Esophagus squamous epithelium (tissue), 4 donors: Measurements from ENCODE around the gene RANBP2.

ENCODE experiments used
- POLR2A ChIP-seq, 4 donors: fragments of 450-650 bp; IDR thresholded peaks; one replicate each; pipeline ENCODE4 v1.6.1; 2017; ENCODE audit warnings: antibody characterized with exemption in 4 of 4, mild to moderate bottlenecking in 4 of 4, moderate library complexity in 3 of 4
- TF ChIP-seq, protein P1 (sequence below), 6 experiments: fragments of 450-650 bp in 4 of 6; fragments of 200-600 bp in 2 of 6; sonication (generic) in 2 of 6; IDR thresholded peaks; one replicate each; pipeline ENCODE4 v1.5.1; 2016 to 2019; ENCODE audit warnings: antibody characterized with exemption in 6 of 6, mild to moderate bottlenecking in 4 of 6, moderate library complexity in 4 of 6

DNA sequence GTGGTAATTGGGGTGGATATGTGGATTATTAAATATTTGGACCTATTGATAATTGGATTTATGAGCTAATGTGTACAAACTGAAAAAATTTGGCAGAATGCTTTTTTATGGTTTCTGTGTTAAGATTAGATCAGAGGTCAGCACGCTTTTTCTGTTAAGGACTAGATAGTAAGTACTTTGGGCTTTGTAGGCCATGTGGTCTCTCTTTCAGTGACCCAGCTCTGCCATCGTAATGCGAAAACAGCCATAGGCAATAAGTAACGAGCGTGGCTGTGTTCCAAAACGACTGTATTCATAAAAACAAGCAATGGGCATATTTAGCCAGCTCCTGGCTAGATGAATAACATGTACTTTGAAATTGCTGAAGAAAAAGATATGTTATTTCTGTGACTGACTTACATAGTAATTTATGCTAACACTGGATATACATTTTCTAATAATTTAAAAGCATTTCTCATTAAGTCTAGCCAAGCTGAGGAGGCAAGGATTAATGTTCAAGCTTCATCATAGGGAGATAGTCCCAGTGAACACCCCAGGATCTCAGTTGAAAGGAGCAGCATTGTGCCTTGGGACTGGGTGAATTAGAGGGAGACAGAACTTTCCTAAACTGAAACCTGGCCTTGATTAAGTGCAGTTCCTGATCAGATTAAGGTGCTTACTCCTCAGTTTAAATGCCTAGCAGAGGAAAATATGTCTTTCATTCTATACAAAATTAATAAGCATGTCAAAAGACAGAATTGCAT, 87.3 kb downstream of the RANBP2 start:
- no peak for TF ChIP-seq POLR2A (IDR thresholded peaks at IDR 0.05)
- TF ChIP-seq, protein P1, sequence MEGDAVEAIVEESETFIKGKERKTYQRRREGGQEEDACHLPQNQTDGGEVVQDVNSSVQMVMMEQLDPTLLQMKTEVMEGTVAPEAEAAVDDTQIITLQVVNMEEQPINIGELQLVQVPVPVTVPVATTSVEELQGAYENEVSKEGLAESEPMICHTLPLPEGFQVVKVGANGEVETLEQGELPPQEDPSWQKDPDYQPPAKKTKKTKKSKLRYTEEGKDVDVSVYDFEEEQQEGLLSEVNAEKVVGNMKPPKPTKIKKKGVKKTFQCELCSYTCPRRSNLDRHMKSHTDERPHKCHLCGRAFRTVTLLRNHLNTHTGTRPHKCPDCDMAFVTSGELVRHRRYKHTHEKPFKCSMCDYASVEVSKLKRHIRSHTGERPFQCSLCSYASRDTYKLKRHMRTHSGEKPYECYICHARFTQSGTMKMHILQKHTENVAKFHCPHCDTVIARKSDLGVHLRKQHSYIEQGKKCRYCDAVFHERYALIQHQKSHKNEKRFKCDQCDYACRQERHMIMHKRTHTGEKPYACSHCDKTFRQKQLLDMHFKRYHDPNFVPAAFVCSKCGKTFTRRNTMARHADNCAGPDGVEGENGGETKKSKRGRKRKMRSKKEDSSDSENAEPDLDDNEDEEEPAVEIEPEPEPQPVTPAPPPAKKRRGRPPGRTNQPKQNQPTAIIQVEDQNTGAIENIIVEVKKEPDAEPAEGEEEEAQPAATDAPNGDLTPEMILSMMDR (IDR thresholded peaks at IDR 0.05) = no peak
